AML-193 (cell line): Measurements from ENCODE around the gene GLCCI1.

Experiments used
- DNase-seq, 2 experiments: peaks; one replicate each; lab custom pipeline; 2025; lab: John Stamatoyannopoulos, UW

Gene GLCCI1

GRCh38 chr7:8130663-8131062 is 162.1 kb downstream of the GLCCI1 start:
- no peak for DNase-seq

- DNase-seq, result no peak
These were observed 163.4 kb downstream of the GLCCI1 start for GRCh38 chr7:8131694-8132605.

GRCh38 chr7:8133188-8133848 is 164.7 kb downstream of the GLCCI1 start:
- DNase-seq, result no peak

GRCh38 chr7:8134089-8134733 is 165.6 kb downstream of the GLCCI1 start:
- DNase-seq, result no peak

- DNase-seq, result no peak
These were observed 166.8 kb downstream of the GLCCI1 start for GRCh38 chr7:8135417-8135816.

GRCh38 chr7:8136051-8136730 is 167.6 kb downstream of the GLCCI1 start:
- DNase-seq, result no peak
